Subcutaneous adipose tissue (tissue), 4 donors: ENCODE data around the gene CNGA1. TPM values are rescaled to one million over a fixed set of nuclear protein-coding genes. Genes with fewer than 3 reads are reported as not detected.

Experiments used
- CTCF ChIP-seq: fragments of 450-650 bp; IDR thresholded peaks from one replicate; pipeline ENCODE4 v1.5.1; 2016; ENCODE audit warnings: low read depth, mild to moderate bottlenecking, control low read depth, antibody characterized with exemption, moderate library complexity
- total RNA-seq, 4 donors: library from RNA; depleted of rRNA; stranded (reverse); fragments of >200 nt; gene quantifications; one replicate each; pipeline ENCODE4 v1.1.0, GENCODE V29; 2016

CNGA1 gene
- total RNA-seq, 4 donors from 2014 or later: 0.16 to 7.0 (median 2.8) TPM

DNA sequence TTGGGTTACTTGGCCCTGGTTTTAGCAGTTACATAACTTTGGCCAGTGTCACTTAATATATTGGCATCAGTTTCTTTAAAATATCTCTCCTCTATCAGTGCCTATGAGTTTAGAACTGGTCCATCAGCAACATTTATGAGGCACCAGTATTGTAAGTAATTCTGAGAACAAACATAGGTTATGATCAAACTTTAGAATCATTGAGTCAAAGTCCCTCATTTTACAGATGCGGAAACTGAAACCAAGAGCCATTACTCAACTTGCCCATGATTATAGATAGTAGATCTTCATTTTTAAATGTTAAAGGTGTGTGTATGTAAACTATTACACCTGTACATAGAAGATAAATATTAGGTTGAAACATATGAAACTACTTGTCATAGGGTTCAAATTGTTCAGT is 4.6 kb upstream of the CNGA1 start:
- no peak for TF ChIP-seq CTCF

DNA sequence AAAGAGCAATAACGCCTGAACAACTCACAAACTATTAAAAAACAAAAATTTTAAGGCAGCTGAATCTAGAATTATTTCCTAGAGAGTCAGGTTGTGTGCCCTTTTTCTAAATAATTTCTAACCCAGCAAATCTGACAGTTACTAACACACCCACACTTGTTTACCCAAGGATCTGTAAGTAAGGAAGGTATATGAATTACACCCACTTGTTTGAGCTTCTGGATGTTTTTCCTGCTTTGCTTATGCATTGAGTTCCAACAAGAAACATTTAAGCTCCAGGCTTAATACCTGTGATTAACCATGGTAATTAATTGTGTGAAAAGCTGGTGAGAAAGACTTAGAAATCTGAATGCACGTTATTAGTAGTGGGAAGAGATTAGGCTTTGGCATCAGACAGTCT is 1.6 kb upstream of the CNGA1 start:
- no peak for TF ChIP-seq CTCF

DNA sequence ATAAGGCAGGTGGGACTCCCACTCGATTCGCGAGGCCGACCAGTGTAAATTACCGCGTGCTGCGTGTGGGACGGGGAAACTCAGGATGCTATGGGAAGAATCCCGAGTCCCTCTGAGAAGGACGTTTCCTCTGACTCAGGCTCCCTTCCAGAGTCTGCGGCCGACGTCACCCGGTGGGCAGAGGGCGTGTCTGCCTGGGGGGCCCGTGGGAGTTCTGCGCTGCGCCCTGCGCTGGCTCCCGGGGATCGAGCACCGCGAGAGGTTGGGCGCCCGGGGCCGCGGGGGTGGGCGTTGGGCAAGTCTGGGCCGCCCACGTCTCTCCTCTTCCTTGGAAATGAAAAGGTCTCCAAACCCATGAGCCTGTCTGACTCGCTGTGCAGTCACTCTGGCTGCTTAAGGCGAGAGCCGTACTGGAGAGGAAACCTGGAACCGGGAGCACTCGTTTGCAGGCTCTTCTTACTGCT is 659 bp upstream of the CNGA1 start:
- no peak for TF ChIP-seq CTCF

DNA sequence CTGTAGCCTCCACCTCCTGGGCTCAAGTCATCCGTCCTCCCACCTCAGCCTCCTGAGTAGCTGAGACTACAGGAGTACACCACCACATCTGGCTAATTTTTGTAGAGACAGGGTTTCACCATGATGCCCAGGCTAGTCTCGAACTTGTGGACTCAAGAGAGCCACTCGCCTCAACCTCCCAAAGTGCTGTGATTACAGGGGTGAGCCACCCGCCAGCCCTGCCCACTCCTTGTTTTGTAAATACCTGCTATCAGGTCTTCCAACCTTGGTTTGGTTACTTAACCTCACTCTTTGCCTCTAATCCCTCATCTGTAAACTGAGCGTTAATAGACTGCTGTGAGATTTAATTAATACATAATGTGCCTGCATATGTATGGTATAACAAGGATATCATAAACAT is 803 bp downstream of the CNGA1 start:
- no peak for TF ChIP-seq CTCF

- TF ChIP-seq CTCF: no peak
These were observed 1.3 kb downstream of the CNGA1 start for GRCh38 chr4:48015216-48015615.

DNA sequence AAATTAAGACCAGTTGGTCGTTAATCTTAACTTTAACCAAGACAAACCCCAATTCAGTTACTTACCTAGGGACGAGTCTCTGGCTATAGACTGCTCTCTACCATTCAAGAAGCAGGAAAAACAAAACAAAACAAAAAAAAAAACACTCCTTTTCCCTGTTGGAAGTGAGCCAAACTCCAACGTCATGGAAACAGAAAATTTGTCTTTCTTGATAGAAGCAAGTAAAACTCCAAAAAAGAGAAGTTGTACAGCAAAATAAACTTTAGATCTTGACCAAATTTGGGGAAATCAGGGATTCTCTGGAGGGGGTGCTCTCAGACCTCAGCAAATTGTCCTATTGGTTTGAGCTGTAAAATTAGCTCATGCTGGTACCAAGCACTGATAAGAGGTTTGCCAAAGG is 3.7 kb downstream of the CNGA1 start:
- TF ChIP-seq CTCF: no peak

GRCh38 chr4:48011722-48012121 is 4.8 kb downstream of the CNGA1 start:
- TF ChIP-seq CTCF: no peak
